H9 (cell line): ENCODE measurements around the gene PAM. TPM values are rescaled to one million over a fixed set of nuclear protein-coding genes. Genes with fewer than 3 reads are reported as not detected.

Experiments
- DNase-seq: peaks from one replicate; pipeline ENCODE4 v3.0.0-alpha.2; 2017
- H2AFZ ChIP-seq: one replicate; pipeline ENCODE4 v1.6.1; 2013; ENCODE audit warnings: mild to moderate bottlenecking, low read length, control low read depth, moderate library complexity
- H2AK5ac ChIP-seq: 2 replicates; pipeline ENCODE4 v1.6.1; 2013; ENCODE audit warnings: low read length, control low read depth, mixed read lengths; ENCODE audit not compliant: insufficient read length
- H2BK120ac ChIP-seq: one replicate; pipeline ENCODE4 v1.6.1; 2013; ENCODE audit warnings: low read depth, mild to moderate bottlenecking, low read length, control low read depth, inconsistent platforms; ENCODE audit not compliant: poor library complexity, severe bottlenecking
- H2BK12ac ChIP-seq: 2 replicates; pipeline ENCODE4 v1.6.1; 2013; ENCODE audit warnings: low read length, control low read depth, mixed read lengths, low read depth; ENCODE audit not compliant: insufficient read length
- H2BK15ac ChIP-seq: 2 replicates; pipeline ENCODE4 v1.6.1; 2013; ENCODE audit warnings: low read depth, low read length, control low read depth
- H2BK20ac ChIP-seq: one replicate; pipeline ENCODE4 v1.6.1; 2013; ENCODE audit warnings: low read depth, mild to moderate bottlenecking, low read length, control low read depth, inconsistent platforms; ENCODE audit not compliant: poor library complexity, severe bottlenecking
- H2BK5ac ChIP-seq: 2 replicates; pipeline ENCODE4 v1.6.1; 2013; ENCODE audit warnings: low read length, control low read depth, mixed read lengths; ENCODE audit not compliant: insufficient read length
- H3K14ac ChIP-seq: 2 replicates; pipeline ENCODE4 v1.6.1; 2013; ENCODE audit warnings: low read length, control low read depth; ENCODE audit not compliant: insufficient read depth
- H3K18ac ChIP-seq: 2 replicates; pipeline ENCODE4 v1.6.1; 2013; ENCODE audit warnings: low read depth, mild to moderate bottlenecking, mixed read lengths, low read length, control low read depth; ENCODE audit not compliant: insufficient read length
- H3K23ac ChIP-seq: 2 replicates; pipeline ENCODE4 v1.6.1; 2013; ENCODE audit warnings: low read length, control low read depth, mixed read lengths, low read depth; ENCODE audit not compliant: insufficient read length
- H3K23me2 ChIP-seq: 2 replicates; pipeline ENCODE4 v1.6.1; 2013; ENCODE audit warnings: low read depth, mild to moderate bottlenecking, mixed read lengths, low read length, control low read depth; ENCODE audit not compliant: insufficient read length, poor library complexity, severe bottlenecking
- H3K27ac ChIP-seq: 2 replicates; pipeline ENCODE4 v1.5.1; 2013; ENCODE audit warnings: low read length, control low read depth, mixed read lengths, low read depth; ENCODE audit not compliant: insufficient read length
- H3K27me3 ChIP-seq: 2 replicates; pipeline ENCODE4 v1.6.1; 2013; ENCODE audit warnings: low read length, control low read depth, inconsistent platforms; ENCODE audit not compliant: insufficient read depth
- H3K4ac ChIP-seq: 2 replicates; pipeline ENCODE4 v1.6.1; 2013; ENCODE audit warnings: low read depth, mild to moderate bottlenecking, control low read depth, inconsistent platforms, low read length, moderate library complexity
- H3K4me1 ChIP-seq: 2 replicates; pipeline ENCODE4 v1.6.1; 2013; ENCODE audit warnings: low read length, control low read depth, inconsistent platforms; ENCODE audit not compliant: insufficient read depth
- H3K4me2 ChIP-seq: 2 replicates; pipeline ENCODE4 v1.6.1; 2013; ENCODE audit warnings: low read length, control low read depth, mixed read lengths; ENCODE audit not compliant: insufficient read length, insufficient read depth
- H3K56ac ChIP-seq: 2 replicates; pipeline ENCODE4 v1.6.1; 2013; ENCODE audit warnings: low read depth, mild to moderate bottlenecking, mixed read lengths, low read length, control low read depth; ENCODE audit not compliant: insufficient read length
- H3K79me1 ChIP-seq: 2 replicates; pipeline ENCODE4 v1.6.1; 2013; ENCODE audit warnings: low read depth, mild to moderate bottlenecking, moderate library complexity, low read length, control low read depth, inconsistent platforms; ENCODE audit not compliant: insufficient read depth, poor library complexity, severe bottlenecking
- H3K79me2 ChIP-seq: 2 replicates; pipeline ENCODE4 v1.6.1; 2013; ENCODE audit warnings: low read length, control low read depth, inconsistent platforms; ENCODE audit not compliant: insufficient read depth
- H3K9ac ChIP-seq: 2 replicates; pipeline ENCODE4 v1.6.1; 2013; ENCODE audit warnings: low read length, control low read depth, mixed read lengths; ENCODE audit not compliant: insufficient read length; ENCODE audit errors: extremely low read depth
- H3K9me3 ChIP-seq: one replicate; pipeline ENCODE4 v1.6.1; 2013; ENCODE audit warnings: low read depth, low read length, inconsistent platforms; ENCODE audit not compliant: control insufficient read depth
- H3T11ph ChIP-seq: one replicate; pipeline ENCODE4 v1.6.1; 2013; ENCODE audit warnings: mild to moderate bottlenecking, low read length, control low read depth, inconsistent platforms
- H4K20me1 ChIP-seq: one replicate; pipeline ENCODE4 v1.6.1; 2013; ENCODE audit not compliant: control insufficient read depth, insufficient read length, insufficient read depth
- H4K5ac ChIP-seq: 2 replicates; pipeline ENCODE4 v1.6.1; 2013; ENCODE audit warnings: low read depth, mild to moderate bottlenecking, mixed read lengths, low read length, control low read depth; ENCODE audit not compliant: insufficient read length
- H4K8ac ChIP-seq: replicated peaks from 2 replicates; pipeline ENCODE4 v1.6.1; 2013; ENCODE audit warnings: low read length, control low read depth, mixed read lengths, low read depth; ENCODE audit not compliant: insufficient read length
- H4K91ac ChIP-seq: 2 replicates; pipeline ENCODE4 v1.6.1; 2013; ENCODE audit warnings: low read depth, mild to moderate bottlenecking, moderate library complexity, mixed read lengths, low read length, control low read depth; ENCODE audit not compliant: insufficient read length
- H3K27ac Mint-ChIP-seq, 3 experiments: 2 replicates in 2 of 3; 3 replicates in 1 of 3; pipeline ENCODE4 v1.8.0; 2020 to 2021; ENCODE audit warnings: mixed read lengths in 3 of 3, mild to moderate bottlenecking in 1 of 3, moderate library complexity in 1 of 3
- H3K27me3 Mint-ChIP-seq: 2 replicates; pipeline ENCODE4 v1.8.0; 2021; ENCODE audit warnings: low read depth, mild to moderate bottlenecking, moderate library complexity, mixed read lengths
- H3K36me3 Mint-ChIP-seq, 3 experiments: 2 replicates in 2 of 3; 3 replicates in 1 of 3; pipeline ENCODE4 v1.8.0; 2020 to 2021; ENCODE audit warnings: low read depth in 3 of 3, mixed read lengths in 3 of 3; ENCODE audit not compliant: insufficient read depth in 1 of 3
- H3K4me1 Mint-ChIP-seq, 2 experiments: 2 replicates each; pipeline ENCODE4 v1.8.0; 2020; ENCODE audit warnings: mixed read lengths in 2 of 2
- H3K4me3 Mint-ChIP-seq, 2 experiments: 2 replicates in 1 of 2; 3 replicates in 1 of 2; pipeline ENCODE4 v1.8.0; 2020 to 2021; ENCODE audit warnings: mild to moderate bottlenecking in 2 of 2, mixed read lengths in 2 of 2, moderate library complexity in 1 of 2
- H3K9me3 Mint-ChIP-seq, 2 experiments: 2 replicates in 1 of 2; 3 replicates in 1 of 2; pipeline ENCODE4 v1.8.0; 2020; ENCODE audit warnings: mild to moderate bottlenecking in 2 of 2, mixed read lengths in 2 of 2, moderate library complexity in 1 of 2
- WGBS: extraction: QIAGEN DNeasy Blood & Tissue Kit; methylation state at CpG from one replicate; pipeline ENCODE4 v1.1.7; 2013; ENCODE audit warnings: missing lambda C conversion rate, low lambda C conversion rate, mixed read lengths; ENCODE audit not compliant: insufficient read length; ENCODE audit errors: extremely low coverage; 5-methylcytosine and 5-hydroxymethylcytosine counted together
- total RNA-seq: library from RNA; stranded (reverse); gene quantifications from 2 replicates; pipeline ENCODE4 v1.2.1, GENCODE V29; 2021
- TF ChIP-seq, protein P1 (sequence below): fragments of 200-600 bp; sonication (generic); conservative IDR thresholded peaks from 3 replicates; pipeline ENCODE4 v1.8.0; 2021; ENCODE audit warnings: antibody characterized with exemption, mild to moderate bottlenecking

The PAM gene
- total RNA-seq, 1 experiment from 2014 or later = 31.5 TPM

DNA sequence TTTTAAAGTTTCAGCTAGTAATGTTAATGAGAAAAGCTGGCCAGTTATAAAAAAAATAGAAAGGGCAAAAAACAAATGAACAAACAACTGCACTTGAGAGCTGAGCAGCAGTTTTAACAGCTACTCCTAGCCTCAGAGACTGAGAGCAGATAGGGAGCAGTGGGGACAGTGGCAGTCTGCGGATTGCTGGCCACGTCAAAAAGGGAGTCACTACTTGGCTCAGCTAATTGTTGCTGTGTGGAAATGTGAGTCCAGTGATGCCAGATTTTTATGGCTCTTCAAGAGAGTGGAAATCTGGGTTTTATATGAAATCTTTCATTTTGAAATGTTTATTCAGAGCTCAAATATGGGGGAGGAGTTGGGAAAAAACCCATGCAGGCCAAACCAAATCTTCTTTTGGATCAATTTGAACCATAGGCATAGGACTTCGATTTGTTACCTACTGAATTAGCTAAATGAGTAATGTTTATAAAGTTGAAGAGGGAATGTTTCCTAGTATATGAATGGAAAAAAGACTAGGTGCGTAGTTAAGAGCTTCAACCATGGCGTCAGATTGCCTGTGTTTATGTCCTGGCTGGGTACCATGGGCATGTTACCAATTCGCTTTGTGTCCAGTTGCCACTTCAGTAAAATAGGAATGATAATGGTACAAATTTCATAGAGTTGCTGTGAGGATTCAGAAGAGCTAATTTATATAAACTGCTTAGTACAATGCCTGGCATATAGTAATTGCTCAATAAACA lies 102.1 kb downstream of the PAM start:
- Histone ChIP-seq H3K79me1 (no peaks in the 10 kb centered on the region), H4K20me1 (no peaks in the 10 kb centered on the region), H3K14ac (no peak overlapping the region), H3K23ac (no peak overlapping the region), H3K27ac (no peak overlapping the region), H2BK15ac (no peak overlapping the region), H3K79me2 (no peaks in the 10 kb centered on the region), H3K4me2 (no peak overlapping the region), H2AK5ac (no peak overlapping the region), H3K9ac (no peak overlapping the region), H3K56ac (no peak overlapping the region), H2AFZ (no peak overlapping the region), H2BK12ac (no peak overlapping the region), H2BK20ac (no peak overlapping the region), H4K5ac (no peak overlapping the region), H3K18ac (no peak overlapping the region), H3K4me1 (peaks cover 3% of the 10 kb centered on the region; the same call in 1 of the 2 replicates), H4K8ac (no peak overlapping the region), H3K23me2 (no peaks in the 10 kb centered on the region), H3T11ph (no peak overlapping the region), H3K4ac (no peak overlapping the region), H2BK120ac (no peak overlapping the region), H4K91ac (no peak overlapping the region), H3K9me3 (no peaks in the 10 kb centered on the region), H3K27me3 (no peaks in the 10 kb centered on the region), H2BK5ac (no peak overlapping the region)
- TF ChIP-seq, protein P1, sequence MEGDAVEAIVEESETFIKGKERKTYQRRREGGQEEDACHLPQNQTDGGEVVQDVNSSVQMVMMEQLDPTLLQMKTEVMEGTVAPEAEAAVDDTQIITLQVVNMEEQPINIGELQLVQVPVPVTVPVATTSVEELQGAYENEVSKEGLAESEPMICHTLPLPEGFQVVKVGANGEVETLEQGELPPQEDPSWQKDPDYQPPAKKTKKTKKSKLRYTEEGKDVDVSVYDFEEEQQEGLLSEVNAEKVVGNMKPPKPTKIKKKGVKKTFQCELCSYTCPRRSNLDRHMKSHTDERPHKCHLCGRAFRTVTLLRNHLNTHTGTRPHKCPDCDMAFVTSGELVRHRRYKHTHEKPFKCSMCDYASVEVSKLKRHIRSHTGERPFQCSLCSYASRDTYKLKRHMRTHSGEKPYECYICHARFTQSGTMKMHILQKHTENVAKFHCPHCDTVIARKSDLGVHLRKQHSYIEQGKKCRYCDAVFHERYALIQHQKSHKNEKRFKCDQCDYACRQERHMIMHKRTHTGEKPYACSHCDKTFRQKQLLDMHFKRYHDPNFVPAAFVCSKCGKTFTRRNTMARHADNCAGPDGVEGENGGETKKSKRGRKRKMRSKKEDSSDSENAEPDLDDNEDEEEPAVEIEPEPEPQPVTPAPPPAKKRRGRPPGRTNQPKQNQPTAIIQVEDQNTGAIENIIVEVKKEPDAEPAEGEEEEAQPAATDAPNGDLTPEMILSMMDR = no peak
- Mint-ChIP-seq H3K36me3 (peaks cover 0 to 4% (median 0%) of the 10 kb centered on the region in 3 experiments; a peak in 2 of 7 replicates), H3K27me3 (no peaks in the 10 kb centered on the region), H3K9me3 (no peaks in the 10 kb centered on the region), H3K4me1 (peaks cover 9 to 22% of the 10 kb centered on the region in 2 experiments), H3K4me3 (no peak overlapping the region), H3K27ac (no peak overlapping the region)
- DNase-seq = no peak
- no CpG with 5 or more reads among the region's 6 CpGs for WGBS
